Measurements from ENCODE around the gene CNOT8. TPM values are rescaled to one million over a fixed set of nuclear protein-coding genes. Genes with fewer than 3 reads are reported as not detected.
"Not testable (repeated sequence)": the region's sequence is repeated elsewhere in the genome, so short reads cannot be mapped to it uniquely, and the experiment has no call there.

CNOT8 gene
- polyA plus RNA-seq (2012; ENCODE audit: insufficient read depth, insufficient read length) = 82.1 TPM

- H3K4me3 ChIP-seq (ENCODE audit: low read length) = peak within 1 kb of the TSS; percentile 96
- DNase-seq (ENCODE audit: low read depth, low spot score) = peak; percentile 97
Observed at GRCh38 chr5:154858297-154858971, at the start of gene CNOT8. Gene CNOT8 (plus strand): TSS chr5:154858627. CDS start chr5:154863279, 4,652 bp downstream.

GRCh38 chr5:154811239-154811638 lies 47.2 kb upstream of the CNOT8 start:
- no peak overlapping the region for H3K4me3 ChIP-seq (ENCODE audit: low read length)
- DNase-seq (ENCODE audit: low read depth, low spot score) = no peak

- DNase-seq (ENCODE audit: low read depth, low spot score) = peak; percentile 46
- no peak overlapping the region for H3K4me3 ChIP-seq (ENCODE audit: low read length)
Observed at GRCh38 chr5:154811653-154812465, 46.6 kb upstream of the CNOT8 start.

- H3K4me3 ChIP-seq (ENCODE audit: low read length) = no peak overlapping the region
- DNase-seq (ENCODE audit: low read depth, low spot score) = no peak
Observed at GRCh38 chr5:154813158-154813557, 45.3 kb upstream of the CNOT8 start.

GRCh38 chr5:154813736-154814135 lies 44.7 kb upstream of the CNOT8 start:
- DNase-seq (ENCODE audit: low read depth, low spot score) = peak; percentile 79
- H3K4me3 ChIP-seq (ENCODE audit: low read length) = no peak overlapping the region

GRCh38 chr5:154815025-154815424 lies 43.4 kb upstream of the CNOT8 start:
- no peak overlapping the region for H3K4me3 ChIP-seq (ENCODE audit: low read length)
- no peak for DNase-seq (ENCODE audit: low read depth, low spot score)

- H3K4me3 ChIP-seq (ENCODE audit: low read length) = no peak overlapping the region
- no peak for DNase-seq (ENCODE audit: low read depth, low spot score)
Observed at GRCh38 chr5:154815684-154816247, 42.7 kb upstream of the CNOT8 start.

GRCh38 chr5:154816891-154817492 lies 41.4 kb upstream of the CNOT8 start:
- DNase-seq (ENCODE audit: low read depth, low spot score) = no peak
- H3K4me3 ChIP-seq (ENCODE audit: low read length) = no peak overlapping the region

GRCh38 chr5:154817815-154818214 lies 40.6 kb upstream of the CNOT8 start:
- no peak overlapping the region for H3K4me3 ChIP-seq (ENCODE audit: low read length)
- no peak for DNase-seq (ENCODE audit: low read depth, low spot score)

- DNase-seq (ENCODE audit: low read depth, low spot score) = no peak
- no peak overlapping the region for H3K4me3 ChIP-seq (ENCODE audit: low read length)
Observed at GRCh38 chr5:154818471-154819116, 39.8 kb upstream of the CNOT8 start.

GRCh38 chr5:154819546-154819945 lies 38.9 kb upstream of the CNOT8 start:
- no peak for DNase-seq (ENCODE audit: low read depth, low spot score)
- H3K4me3 ChIP-seq (ENCODE audit: low read length) = no peak overlapping the region

GRCh38 chr5:154820383-154820782 lies 38.0 kb upstream of the CNOT8 start:
- DNase-seq (ENCODE audit: low read depth, low spot score) = no peak
- no peak overlapping the region for H3K4me3 ChIP-seq (ENCODE audit: low read length)

GRCh38 chr5:154822896-154823295 lies 35.5 kb upstream of the CNOT8 start:
- H3K4me3 ChIP-seq (ENCODE audit: low read length) = not testable (repeated sequence)

GRCh38 chr5:154823605-154824004 lies 34.8 kb upstream of the CNOT8 start:
- H3K4me3 ChIP-seq (ENCODE audit: low read length) = no peak overlapping the region
- no peak for DNase-seq (ENCODE audit: low read depth, low spot score)

More at GRCh38 chr5:154822896-154823295, 35.5 kb upstream of the CNOT8 start:
- DNase-seq (ENCODE audit: low read depth, low spot score) = not testable (repeated sequence)

- H3K4me3 ChIP-seq (ENCODE audit: low read length) = no peak overlapping the region
- DNase-seq (ENCODE audit: low read depth, low spot score) = no peak
Observed at GRCh38 chr5:154824070-154824469, 34.4 kb upstream of the CNOT8 start.

- DNase-seq (ENCODE audit: low read depth, low spot score) = no peak
- H3K4me3 ChIP-seq (ENCODE audit: low read length) = no peak overlapping the region
Observed at GRCh38 chr5:154829181-154829588, 29.2 kb upstream of the CNOT8 start.

- peak; percentile 39 for DNase-seq (ENCODE audit: low read depth, low spot score)
- H3K4me3 ChIP-seq (ENCODE audit: low read length) = no peak overlapping the region
Observed at GRCh38 chr5:154829589-154830218, 28.7 kb upstream of the CNOT8 start.

GRCh38 chr5:154830219-154830595 lies 28.2 kb upstream of the CNOT8 start:
- DNase-seq (ENCODE audit: low read depth, low spot score) = no peak
- no peak overlapping the region for H3K4me3 ChIP-seq (ENCODE audit: low read length)

GRCh38 chr5:154830596-154830995 lies 27.8 kb upstream of the CNOT8 start:
- no peak for DNase-seq (ENCODE audit: low read depth, low spot score)
- no peak overlapping the region for H3K4me3 ChIP-seq (ENCODE audit: low read length)

Data from Jurkat, Clone E6-1 (cell line).